HEK293T (cell line): ENCODE results near the gene FBXO44.

Experiments
- ARNT ChIP-seq: fragments of 450-650 bp; IDR thresholded peaks from 2 replicates; pipeline ENCODE4 v1.6.1; 2017; ENCODE audit warnings: mild to moderate bottlenecking
- FOXA1 ChIP-seq: fragments of 450-650 bp; IDR thresholded peaks from 2 replicates; pipeline ENCODE4 v1.6.1; 2016; ENCODE audit warnings: mild to moderate bottlenecking
- FOXK2 ChIP-seq: fragments of 450-650 bp; IDR thresholded peaks from 2 replicates; pipeline ENCODE4 v1.6.1; 2016; ENCODE audit warnings: mild to moderate bottlenecking
- FOXM1 ChIP-seq: fragments of 450-650 bp; IDR thresholded peaks from 2 replicates; pipeline ENCODE4 v1.6.1; 2017; ENCODE audit warnings: mild to moderate bottlenecking, borderline replicate concordance
- HDGF ChIP-seq: fragments of 450-650 bp; IDR thresholded peaks from 2 replicates; pipeline ENCODE4 v1.6.1; 2017; ENCODE audit warnings: antibody characterized with exemption, borderline replicate concordance
- LEF1 ChIP-seq: fragments of 450-650 bp; IDR thresholded peaks from 2 replicates; pipeline ENCODE4 v1.6.1; 2017; ENCODE audit warnings: mild to moderate bottlenecking, borderline replicate concordance
- NFRKB ChIP-seq: fragments of 450-650 bp; IDR thresholded peaks from 2 replicates; pipeline ENCODE4 v1.6.1; 2016; ENCODE audit warnings: mild to moderate bottlenecking, moderate library complexity
- PKNOX1 ChIP-seq: fragments of 450-650 bp; IDR thresholded peaks from 2 replicates; pipeline ENCODE4 v1.6.1; 2016
- SP1 ChIP-seq: fragments of 450-650 bp; IDR thresholded peaks from 2 replicates; pipeline ENCODE4 v1.6.1; 2017
- ZNF384 ChIP-seq: fragments of 450-650 bp; IDR thresholded peaks from 2 replicates; pipeline ENCODE4 v1.6.1; 2016

DNA sequence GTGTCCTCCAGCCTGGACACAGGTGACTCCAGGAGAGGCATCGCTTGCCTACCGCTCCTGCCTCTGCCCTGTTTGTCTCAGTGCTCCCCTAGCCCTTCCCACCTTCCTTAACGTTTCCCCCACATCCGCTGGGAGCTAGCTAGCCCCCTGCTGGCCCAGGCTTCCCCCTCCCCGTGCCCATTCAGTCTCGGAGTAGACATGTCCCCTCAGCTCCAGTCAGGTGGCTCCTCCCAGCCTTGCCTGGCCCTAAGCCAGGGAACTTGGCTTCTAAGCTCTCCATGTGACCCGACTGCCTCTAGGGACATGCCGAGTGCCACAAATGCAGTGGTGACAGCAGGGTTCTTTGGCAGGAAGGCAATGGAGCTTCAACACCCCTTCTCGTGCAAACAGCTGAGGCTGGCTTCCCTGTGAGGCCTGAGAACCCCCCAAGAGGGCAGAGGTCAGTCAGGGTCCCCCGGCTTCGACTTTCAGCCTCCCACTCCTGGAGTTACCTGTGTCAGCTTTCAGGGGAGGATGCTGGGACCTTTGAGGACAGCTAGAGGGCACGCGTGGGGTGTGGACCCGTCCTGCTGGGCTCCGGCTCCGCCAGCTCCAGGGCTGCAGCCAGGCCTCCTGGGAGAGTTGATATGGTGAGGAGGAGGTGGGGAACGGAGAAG is 53.1 kb downstream of the FBXO44 start:
- TF ChIP-seq HDGF (no peak), SP1 (no peak), PKNOX1 (no peak), FOXA1 (no peak), LEF1 (no peak), ZNF384 (no peak), ARNT (no peak), FOXK2 (no peak), NFRKB (no peak), FOXM1 (no peak)
